T-helper 2 cell treated with Interferon-gamma antibody and Interleukin-4, amounts not matched to agents 5 μg/mL and 100 μg/mL, for 36 hours (primary cell): ENCODE measurements around the gene ZNF331.

Experiments used
- DNase-seq: peaks from one replicate; pipeline ENCODE4 v3.0.0; 2021; ENCODE audit warnings: low spot score
- H3K27ac Mint-ChIP-seq: one replicate; pipeline ENCODE4 v1.8.0; 2021; ENCODE audit warnings: mild to moderate bottlenecking, mixed read lengths
- H3K27me3 Mint-ChIP-seq: one replicate; pipeline ENCODE4 v1.8.0; 2021; ENCODE audit warnings: low read depth, mixed read lengths
- H3K36me3 Mint-ChIP-seq: one replicate; pipeline ENCODE4 v1.8.0; 2021; ENCODE audit warnings: low read depth, mixed read lengths
- H3K4me1 Mint-ChIP-seq: one replicate; pipeline ENCODE4 v1.8.0; 2021; ENCODE audit warnings: low read depth, mixed read lengths
- H3K4me3 Mint-ChIP-seq: one replicate; pipeline ENCODE4 v1.8.0; 2022; ENCODE audit warnings: mild to moderate bottlenecking, moderate library complexity, mixed read lengths
- H3K9me3 Mint-ChIP-seq: one replicate; pipeline ENCODE4 v1.8.0; 2021; ENCODE audit warnings: mixed read lengths

Gene ZNF331

DNA sequence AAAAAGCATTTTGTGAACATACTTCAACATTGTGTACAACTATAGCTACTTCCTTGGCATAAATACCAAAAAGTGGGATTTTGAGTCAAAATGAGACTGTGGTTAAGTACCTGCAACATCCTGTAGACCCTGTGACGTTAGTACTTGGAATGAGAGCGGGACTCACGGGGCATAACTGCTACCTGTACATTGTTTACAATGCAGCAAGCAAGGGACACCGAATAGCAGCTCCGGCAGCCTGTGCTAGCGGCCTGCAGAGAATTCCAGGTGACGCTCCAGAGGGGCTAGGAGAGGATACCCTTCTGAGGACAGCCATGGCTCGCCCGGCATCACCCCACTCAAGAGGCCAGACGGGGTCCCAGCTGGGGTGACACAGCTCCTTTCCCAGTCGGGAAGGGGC lies 824 bp upstream of the ZNF331 start:
- Mint-ChIP-seq H3K4me3 (peak overlapping the region; percentile 95), H3K9me3 (peaks cover 17% of the 10 kb centered on the region), H3K27me3 (no peaks in the 10 kb centered on the region), H3K36me3 (peaks cover 29% of the 10 kb centered on the region), H3K27ac (peak overlapping the region; percentile 95), H3K4me1 (peaks cover 6% of the 10 kb centered on the region)
- DNase-seq: no peak

GRCh38 chr19:53538378-53539109 lies 599 bp downstream of the ZNF331 start:
- Mint-ChIP-seq H3K27ac (peak overlapping the region; percentile 95), H3K4me3 (peak overlapping the region; percentile 95), H3K27me3 (no peaks in the 10 kb centered on the region), H3K36me3 (peaks cover 33% of the 10 kb centered on the region), H3K4me1 (peaks cover 6% of the 10 kb centered on the region), H3K9me3 (peaks cover 13% of the 10 kb centered on the region)
- no peak for DNase-seq

GRCh38 chr19:53540091-53540490 lies 2.1 kb downstream of the ZNF331 start:
- peaks cover 10% of the 10 kb centered on the region for H3K9me3 Mint-ChIP-seq
- no peak overlapping the region for H3K4me3 Mint-ChIP-seq
- no peak overlapping the region for H3K27ac Mint-ChIP-seq
- peaks cover 35% of the 10 kb centered on the region for H3K36me3 Mint-ChIP-seq
- H3K4me1 Mint-ChIP-seq: peaks cover 6% of the 10 kb centered on the region
- H3K27me3 Mint-ChIP-seq: no peaks in the 10 kb centered on the region
- DNase-seq: no peak

- H3K4me3 Mint-ChIP-seq: no peak overlapping the region
- H3K4me1 Mint-ChIP-seq: peaks cover 2% of the 10 kb centered on the region
- DNase-seq: no peak
- H3K27me3 Mint-ChIP-seq: no peaks in the 10 kb centered on the region
- H3K27ac Mint-ChIP-seq: no peak overlapping the region
- H3K36me3 Mint-ChIP-seq: peaks cover 33% of the 10 kb centered on the region
- H3K9me3 Mint-ChIP-seq: peaks cover 15% of the 10 kb centered on the region
These were observed 4.0 kb downstream of the ZNF331 start for GRCh38 chr19:53541971-53542370.

DNA sequence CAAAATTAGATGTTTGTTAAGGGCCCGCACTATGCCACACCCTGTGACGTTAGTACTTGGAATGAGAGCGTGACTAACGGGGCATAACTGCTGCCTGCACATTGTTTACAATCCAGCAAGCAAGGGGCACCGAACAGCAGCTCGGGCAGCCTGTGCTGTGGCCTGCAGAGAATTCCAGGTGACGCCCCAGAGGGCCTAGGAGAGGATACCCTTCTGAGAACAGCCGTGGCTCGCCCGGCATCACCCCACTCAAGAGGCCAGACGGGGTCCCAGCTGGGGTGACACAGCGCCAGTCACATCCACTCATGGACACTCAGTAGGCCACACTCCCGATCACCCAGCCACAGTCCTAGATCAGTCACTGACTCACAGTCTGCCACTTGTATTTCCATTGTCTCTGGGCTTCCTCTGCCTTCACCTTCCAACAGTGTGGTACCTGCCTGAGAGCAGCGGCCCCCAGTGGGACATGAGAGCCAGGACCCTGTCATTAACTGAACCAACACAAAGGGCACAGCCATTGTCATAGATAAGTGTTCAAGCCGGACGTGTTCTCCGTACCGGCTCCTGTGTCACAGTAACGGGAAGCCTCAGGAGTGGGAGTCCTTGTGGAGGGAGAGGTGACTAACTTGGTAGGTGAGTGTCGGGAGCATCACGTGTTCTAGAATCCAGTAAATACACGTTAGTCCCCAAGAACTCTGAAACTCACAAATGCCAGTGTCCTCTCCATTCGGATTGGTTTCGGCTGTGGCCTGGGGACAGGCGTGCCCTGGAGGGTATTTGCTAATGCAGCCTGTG lies 7.5 kb downstream of the ZNF331 start:
- DNase-seq: no peak
- H3K27ac Mint-ChIP-seq: no peak overlapping the region
- H3K36me3 Mint-ChIP-seq: peaks cover 17% of the 10 kb centered on the region
- no peaks in the 10 kb centered on the region for H3K4me1 Mint-ChIP-seq
- peaks cover 19% of the 10 kb centered on the region for H3K9me3 Mint-ChIP-seq
- H3K27me3 Mint-ChIP-seq: no peaks in the 10 kb centered on the region
- no peak overlapping the region for H3K4me3 Mint-ChIP-seq

- DNase-seq: no peak
- Mint-ChIP-seq H3K9me3 (peaks cover 19% of the 10 kb centered on the region), H3K4me1 (no peaks in the 10 kb centered on the region), H3K4me3 (no peak overlapping the region), H3K27me3 (no peaks in the 10 kb centered on the region), H3K27ac (no peak overlapping the region), H3K36me3 (peaks cover 14% of the 10 kb centered on the region)
These were observed 9.0 kb downstream of the ZNF331 start for GRCh38 chr19:53546758-53547513.

- H3K27ac Mint-ChIP-seq: no peak overlapping the region
- no peaks in the 10 kb centered on the region for H3K27me3 Mint-ChIP-seq
- peaks cover 6% of the 10 kb centered on the region for H3K36me3 Mint-ChIP-seq
- H3K4me3 Mint-ChIP-seq: no peak overlapping the region
- H3K9me3 Mint-ChIP-seq: peaks cover 16% of the 10 kb centered on the region
- no peak for DNase-seq
- peaks cover 3% of the 10 kb centered on the region for H3K4me1 Mint-ChIP-seq
These were observed 11.4 kb downstream of the ZNF331 start for GRCh38 chr19:53549340-53549739.

GRCh38 chr19:53552001-53552721 lies 14.2 kb downstream of the ZNF331 start:
- H3K9me3 Mint-ChIP-seq: peaks cover 10% of the 10 kb centered on the region
- H3K36me3 Mint-ChIP-seq: peaks cover 15% of the 10 kb centered on the region
- no peak for DNase-seq
- H3K4me1 Mint-ChIP-seq: peaks cover 3% of the 10 kb centered on the region
- H3K27ac Mint-ChIP-seq: no peak overlapping the region
- H3K4me3 Mint-ChIP-seq: no peak overlapping the region
- H3K27me3 Mint-ChIP-seq: no peaks in the 10 kb centered on the region

- peak overlapping the region; percentile 92 for H3K4me3 Mint-ChIP-seq
- H3K4me1 Mint-ChIP-seq: peaks cover 3% of the 10 kb centered on the region
- H3K27me3 Mint-ChIP-seq: no peaks in the 10 kb centered on the region
- DNase-seq: no peak
- peaks cover 10% of the 10 kb centered on the region for H3K9me3 Mint-ChIP-seq
- peaks cover 21% of the 10 kb centered on the region for H3K36me3 Mint-ChIP-seq
- H3K27ac Mint-ChIP-seq: peak overlapping the region; percentile 96
These were observed 15.2 kb downstream of the ZNF331 start for GRCh38 chr19:53553156-53553555.

DNA sequence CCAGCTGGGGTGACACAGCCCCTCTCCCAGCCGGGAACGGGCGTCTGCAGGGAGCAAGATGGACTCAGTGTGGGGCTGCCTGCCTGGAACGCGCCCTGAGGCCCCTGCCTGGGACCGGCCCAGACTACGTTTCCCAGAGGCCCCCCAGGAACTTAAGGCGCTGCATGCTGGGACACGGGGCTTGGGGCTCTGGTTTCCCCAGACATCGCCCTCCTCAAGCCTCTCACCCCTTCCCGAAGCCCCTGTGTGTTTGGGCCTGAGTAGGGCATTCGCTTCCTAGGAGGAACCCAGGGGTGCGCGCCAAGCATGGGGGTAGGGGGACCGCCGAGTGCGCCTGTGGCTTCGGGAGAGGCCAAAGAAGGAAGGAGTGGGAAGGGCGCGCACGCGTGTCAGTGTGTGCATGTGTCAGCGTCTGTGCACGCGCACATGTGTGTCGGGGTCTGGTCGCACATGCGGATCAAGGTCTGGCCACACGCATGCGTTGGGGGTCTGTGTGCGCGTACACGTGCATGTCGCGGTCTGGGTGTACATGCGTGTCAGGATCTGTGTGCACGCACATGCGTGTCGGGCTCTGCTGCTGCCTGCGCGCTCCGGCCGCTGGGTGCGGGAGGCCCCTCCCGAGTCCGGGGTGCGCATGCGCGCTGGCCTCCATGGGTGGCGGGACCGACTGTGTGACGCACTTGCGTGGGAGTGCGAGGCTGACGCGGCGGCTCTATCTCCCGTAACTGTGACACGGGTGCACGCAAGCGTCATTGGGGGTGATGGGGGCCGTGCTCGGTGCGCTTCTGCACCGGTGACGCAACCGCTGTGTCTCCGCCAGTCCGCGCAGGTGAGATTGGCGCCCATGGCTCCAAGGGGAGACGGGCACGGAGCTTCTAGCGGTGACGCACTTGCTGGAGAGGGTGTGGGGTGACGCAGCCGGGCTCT lies 16.2 kb downstream of the ZNF331 start:
- Mint-ChIP-seq H3K36me3 (peaks cover 30% of the 10 kb centered on the region), H3K27me3 (no peaks in the 10 kb centered on the region), H3K27ac (peak overlapping the region; percentile 96), H3K4me3 (peak overlapping the region; percentile 92), H3K4me1 (peaks cover 3% of the 10 kb centered on the region), H3K9me3 (peaks cover 17% of the 10 kb centered on the region)
- DNase-seq: peak; percentile 92

DNA sequence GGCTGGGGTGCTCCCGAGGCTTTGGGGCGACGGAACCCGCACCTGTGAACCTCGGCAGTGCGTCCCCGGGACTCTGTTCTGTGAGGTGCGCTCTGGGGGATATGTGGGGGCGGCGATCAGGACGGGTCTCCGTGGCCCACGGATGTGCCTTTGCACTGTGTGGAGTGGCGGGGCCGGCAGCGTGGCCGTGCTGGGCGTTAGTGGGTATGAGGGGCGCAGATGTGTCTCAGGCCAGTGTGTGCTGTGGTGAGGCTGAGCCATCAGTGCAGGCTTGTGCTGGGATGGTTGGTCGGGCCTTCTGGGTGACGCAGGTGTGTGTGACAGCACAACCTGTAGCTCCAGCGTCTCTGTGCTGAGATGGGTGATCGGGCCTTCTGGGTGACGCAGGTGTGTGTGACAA lies 16.9 kb downstream of the ZNF331 start:
- no peak for DNase-seq
- H3K4me3 Mint-ChIP-seq: peak overlapping the region; percentile 92
- H3K27ac Mint-ChIP-seq: peak overlapping the region; percentile 96
- peaks cover 35% of the 10 kb centered on the region for H3K36me3 Mint-ChIP-seq
- peaks cover 19% of the 10 kb centered on the region for H3K9me3 Mint-ChIP-seq
- H3K27me3 Mint-ChIP-seq: no peaks in the 10 kb centered on the region
- H3K4me1 Mint-ChIP-seq: peaks cover 3% of the 10 kb centered on the region

DNA sequence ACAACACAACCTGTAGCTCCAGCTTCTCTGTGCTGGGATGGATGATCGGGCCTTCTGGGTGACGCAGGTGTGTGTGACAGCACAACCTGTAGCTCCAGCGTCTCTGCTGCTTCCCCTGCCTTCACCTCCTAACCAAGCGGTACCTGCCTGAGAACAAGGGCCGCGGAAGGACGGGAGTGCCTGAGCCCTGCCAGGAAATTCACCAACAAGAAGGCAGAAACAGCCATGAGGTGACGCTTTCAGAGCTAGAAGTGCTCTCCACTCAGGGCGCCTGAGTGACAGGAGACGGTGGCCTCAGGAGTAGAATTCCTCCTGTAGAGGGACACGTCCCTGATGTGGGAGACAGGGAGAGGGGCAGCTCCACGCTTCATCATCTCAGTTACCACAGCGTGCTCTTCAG lies 17.4 kb downstream of the ZNF331 start:
- Mint-ChIP-seq H3K9me3 (peaks cover 24% of the 10 kb centered on the region), H3K4me1 (peaks cover 3% of the 10 kb centered on the region), H3K4me3 (peak overlapping the region; percentile 92), H3K36me3 (peaks cover 40% of the 10 kb centered on the region), H3K27me3 (no peaks in the 10 kb centered on the region), H3K27ac (peak overlapping the region; percentile 96)
- no peak for DNase-seq

GRCh38 chr19:53571339-53571738 lies 33.4 kb downstream of the ZNF331 start:
- H3K4me3 Mint-ChIP-seq: no peak overlapping the region
- H3K4me1 Mint-ChIP-seq: no peaks in the 10 kb centered on the region
- no peaks in the 10 kb centered on the region for H3K27me3 Mint-ChIP-seq
- no peak overlapping the region for H3K27ac Mint-ChIP-seq
- H3K36me3 Mint-ChIP-seq: peaks cover 70% of the 10 kb centered on the region
- no peak for DNase-seq
- peaks cover 34% of the 10 kb centered on the region for H3K9me3 Mint-ChIP-seq
